Heart left ventricle (tissue), 13 donors: Measurements from ENCODE around the gene PKP1.

Experiments used
- POLR2A ChIP-seq, 2 donors: fragments of 450-650 bp; IDR thresholded peaks; one replicate each; pipeline ENCODE4 v1.6.1; 2017; ENCODE audit warnings: antibody characterized with exemption in 2 of 2, mild to moderate bottlenecking in 2 of 2, moderate library complexity in 2 of 2
- TF ChIP-seq, protein P1 (sequence below), 12 donors: fragments of 200-600 bp; sonication (generic) in 4 of 12; IDR thresholded peaks; one replicate each; pipeline versions ENCODE4 v1.5.0 to v1.8.0; 2018 to 2022; ENCODE audit warnings: antibody characterized with exemption in 12 of 12, mild to moderate bottlenecking in 5 of 12
- donor health status: ischemic (EF 13 %, LVEDD 7.1; RV severe dilation, severe dysfunction).
- donor health status: DM: no; HTN: yes; CAD: no.
- donor health status: DM: no; HTN: no; CAD: no.
- donor health status: ischemic (EF 25% LVEDD 6.9; RV normal size, moderate dysfunction).
- donor health status: ischemic (EF 25% LVEDD 5.7; RV mildly dilated, moderate dysfunction).
- donor health status: ischemic (EF 35%, LVEDD 5.7; RV mildly dilated, moderate dysfunction).
- donor health status: nonischemic (EF 11% LVEDD 7.7; RV severe dilation, severe dysfunction).
- donor health status: DM: yes; HTN: yes; CAD: no.
- donor health status: PGD.
- donor health status: ischemic (EF 29% LVEDD 5.4; RV normal size, mild dysfunction).
- donor health status: nonischemic (EF 23%, LVEDD 6.1; RV moderate dilation, normal function).

GRCh38 chr1:201324306-201324705 lies 41.0 kb downstream of the PKP1 start:
- TF ChIP-seq, protein P1, sequence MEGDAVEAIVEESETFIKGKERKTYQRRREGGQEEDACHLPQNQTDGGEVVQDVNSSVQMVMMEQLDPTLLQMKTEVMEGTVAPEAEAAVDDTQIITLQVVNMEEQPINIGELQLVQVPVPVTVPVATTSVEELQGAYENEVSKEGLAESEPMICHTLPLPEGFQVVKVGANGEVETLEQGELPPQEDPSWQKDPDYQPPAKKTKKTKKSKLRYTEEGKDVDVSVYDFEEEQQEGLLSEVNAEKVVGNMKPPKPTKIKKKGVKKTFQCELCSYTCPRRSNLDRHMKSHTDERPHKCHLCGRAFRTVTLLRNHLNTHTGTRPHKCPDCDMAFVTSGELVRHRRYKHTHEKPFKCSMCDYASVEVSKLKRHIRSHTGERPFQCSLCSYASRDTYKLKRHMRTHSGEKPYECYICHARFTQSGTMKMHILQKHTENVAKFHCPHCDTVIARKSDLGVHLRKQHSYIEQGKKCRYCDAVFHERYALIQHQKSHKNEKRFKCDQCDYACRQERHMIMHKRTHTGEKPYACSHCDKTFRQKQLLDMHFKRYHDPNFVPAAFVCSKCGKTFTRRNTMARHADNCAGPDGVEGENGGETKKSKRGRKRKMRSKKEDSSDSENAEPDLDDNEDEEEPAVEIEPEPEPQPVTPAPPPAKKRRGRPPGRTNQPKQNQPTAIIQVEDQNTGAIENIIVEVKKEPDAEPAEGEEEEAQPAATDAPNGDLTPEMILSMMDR (IDR thresholded peaks at IDR 0.05): no peak
- no peak for TF ChIP-seq POLR2A (IDR thresholded peaks at IDR 0.05)
